Endothelial cell of hepatic sinusoid (primary cell): ENCODE results near the gene SLC12A6.

ENCODE experiments used
- in situ Hi-C: cut with HindIII; loops from 2 replicates; pipeline ENCODE4 v1.10.0; 2017; ENCODE audit warnings: low sequenced_read_pairs

SLC12A6 gene

DNA sequence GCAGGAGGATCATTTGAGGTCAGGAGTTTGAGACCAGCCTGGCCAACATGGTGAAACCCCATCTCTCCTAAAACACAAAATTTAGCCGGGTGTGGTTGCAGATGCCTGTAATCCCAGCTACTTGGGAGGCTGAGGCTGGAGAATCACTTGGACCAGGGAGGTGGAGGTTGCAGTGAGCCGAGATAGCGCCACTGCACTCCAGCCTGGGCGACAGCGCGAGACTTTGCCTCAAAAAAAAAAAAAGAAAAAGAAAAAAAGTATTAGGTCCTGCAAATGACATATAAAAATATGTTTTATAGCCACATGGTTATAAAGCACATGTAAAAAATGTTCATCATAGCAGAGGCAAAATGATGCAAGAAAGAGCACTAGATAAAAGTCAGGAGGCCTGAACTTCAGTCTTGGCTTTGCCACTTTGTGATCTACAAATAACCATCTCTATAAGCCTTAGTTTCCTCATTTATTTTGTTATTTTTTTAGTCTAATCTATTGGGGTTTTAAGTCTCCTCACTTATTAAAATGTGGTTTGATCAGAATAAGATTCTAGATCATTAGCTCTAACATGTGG is 4.9 kb downstream of the SLC12A6 start:
- in situ Hi-C loops = no loop called here

DNA sequence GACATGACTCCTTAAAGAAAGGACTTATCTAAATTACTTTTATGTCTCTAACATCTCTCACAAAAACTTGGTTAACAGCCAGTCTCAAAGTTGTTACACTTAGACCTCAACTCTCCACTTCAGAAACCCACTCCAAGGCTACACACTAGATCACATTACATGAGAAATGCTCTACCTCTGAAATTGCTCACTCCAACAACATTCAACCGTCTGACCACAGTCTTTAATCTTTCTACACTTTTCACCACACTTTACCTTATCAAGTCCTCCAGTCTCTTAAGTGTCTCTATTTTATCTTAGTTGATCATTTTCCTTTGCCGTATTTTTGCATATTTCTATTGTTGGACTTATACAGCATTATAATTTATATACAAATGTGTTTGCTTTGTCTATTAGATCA is 5.8 kb downstream of the SLC12A6 start:
- in situ Hi-C loops = no loop called here

DNA sequence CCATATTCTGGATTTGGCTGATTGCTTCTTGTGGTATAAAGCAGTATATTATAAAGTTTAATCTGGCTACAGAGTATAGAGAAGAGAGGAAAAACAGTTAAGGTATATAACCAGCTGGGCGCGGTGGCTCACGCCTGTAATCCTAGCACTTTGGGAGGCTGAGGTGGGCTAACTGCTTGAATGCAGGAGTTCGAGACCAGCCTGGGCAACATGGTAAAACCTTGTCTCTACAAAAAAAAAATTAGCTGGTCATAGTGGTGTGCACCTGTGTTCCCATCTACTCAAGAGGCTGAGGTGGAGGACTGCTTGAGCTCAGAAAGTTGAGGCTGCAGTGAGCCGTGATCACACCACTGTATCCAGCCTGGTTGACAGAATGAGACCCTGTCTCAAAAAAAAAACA is 7.3 kb downstream of the SLC12A6 start:
- in situ Hi-C loops = no loop called here

DNA sequence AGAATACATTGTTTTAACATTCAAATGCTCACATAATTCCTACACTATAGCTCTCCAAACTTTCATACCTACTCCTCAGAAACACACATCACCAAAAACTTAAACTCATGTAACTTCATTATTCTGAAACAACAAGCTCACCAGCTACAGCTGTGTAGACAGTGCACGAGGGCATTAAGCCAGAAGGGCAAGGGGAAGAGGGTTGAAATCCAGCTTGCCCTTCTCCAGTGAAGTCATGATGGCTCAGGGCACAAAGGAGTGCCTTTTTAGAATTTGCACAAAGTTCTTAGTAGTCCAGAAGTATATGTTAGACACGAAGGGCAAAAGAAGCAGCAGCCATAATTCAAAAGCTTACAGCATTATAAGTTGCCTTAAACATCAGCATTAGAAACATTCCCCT is 8.6 kb downstream of the SLC12A6 start:
- in situ Hi-C loops = no loop called here

DNA sequence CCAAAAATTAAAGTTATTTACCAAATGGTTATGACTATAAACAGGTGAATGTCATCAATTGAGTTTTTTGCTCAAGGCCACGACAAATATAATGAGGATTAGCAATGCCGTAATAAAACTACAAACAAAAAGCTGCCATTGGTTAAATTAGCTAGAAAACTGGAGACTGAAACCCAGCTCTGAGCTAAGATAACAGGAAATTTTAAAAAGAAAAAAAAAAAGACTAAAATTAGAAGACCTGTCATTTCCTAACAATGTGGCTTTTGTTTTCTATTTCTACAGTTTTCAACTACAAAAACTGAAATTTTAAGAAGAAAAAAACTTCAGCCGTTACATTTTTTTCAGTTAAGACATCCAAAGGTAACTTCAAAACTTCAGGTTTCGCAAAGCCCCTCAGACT is 9.7 kb downstream of the SLC12A6 start:
- in situ Hi-C loops = no loop called here

DNA sequence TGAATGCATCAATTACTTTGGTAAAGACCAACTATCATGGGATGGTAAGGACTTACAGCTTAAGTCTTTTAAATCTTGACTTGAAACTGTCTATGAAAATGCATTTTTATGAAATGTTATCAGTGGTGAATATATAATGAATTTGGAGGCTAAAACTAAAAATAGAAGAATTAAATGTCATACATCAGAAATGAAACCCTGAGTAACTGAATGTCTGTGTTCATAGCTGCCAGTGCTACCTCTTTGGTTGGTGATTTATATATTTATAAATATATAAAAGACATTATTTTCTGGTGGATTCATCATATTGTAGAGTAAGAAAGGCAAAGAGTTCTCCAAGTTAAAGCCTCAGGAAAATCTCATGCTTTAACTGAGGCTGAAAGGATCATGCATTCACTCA is 12.2 kb downstream of the SLC12A6 start:
- in situ Hi-C loops = no loop called here

DNA sequence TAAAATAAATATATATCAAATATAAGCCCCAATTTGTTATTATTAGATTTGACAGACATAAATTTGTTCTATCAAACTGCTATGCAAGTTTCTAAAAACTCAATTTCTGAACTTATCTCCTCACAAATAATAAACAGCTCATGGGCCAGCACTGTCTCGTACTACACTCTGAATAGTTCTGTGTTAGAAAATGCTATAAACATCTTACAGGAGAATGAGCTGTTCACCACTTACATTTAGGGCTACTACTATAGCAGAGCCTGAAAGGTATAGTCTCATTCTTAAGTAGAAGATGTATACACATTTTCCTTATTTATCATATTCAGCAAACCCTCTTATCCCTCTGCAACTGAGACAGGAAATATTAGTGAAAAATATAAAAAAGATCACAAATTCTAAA is 12.6 kb downstream of the SLC12A6 start:
- in situ Hi-C loops = no loop called here

DNA sequence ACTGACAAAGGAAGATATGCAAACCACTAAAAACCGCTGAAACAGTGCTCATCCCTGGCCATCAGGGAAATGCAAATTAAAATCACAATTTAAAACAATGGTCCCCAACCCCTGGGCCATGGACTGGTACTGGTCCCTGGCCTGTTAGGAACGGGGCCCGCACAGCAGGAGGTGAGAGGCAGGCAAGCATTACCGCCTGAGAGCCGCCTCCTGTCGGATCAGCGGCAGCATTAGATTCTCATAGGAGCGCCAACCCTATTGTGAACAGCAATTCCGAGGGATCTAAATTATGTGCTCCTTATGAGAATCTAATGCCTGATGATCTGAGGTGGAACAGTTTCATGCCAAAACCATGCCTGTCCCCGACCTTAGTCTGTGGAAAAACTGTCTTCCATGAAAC is 14.4 kb downstream of the SLC12A6 start:
- in situ Hi-C loops = no loop called here

DNA sequence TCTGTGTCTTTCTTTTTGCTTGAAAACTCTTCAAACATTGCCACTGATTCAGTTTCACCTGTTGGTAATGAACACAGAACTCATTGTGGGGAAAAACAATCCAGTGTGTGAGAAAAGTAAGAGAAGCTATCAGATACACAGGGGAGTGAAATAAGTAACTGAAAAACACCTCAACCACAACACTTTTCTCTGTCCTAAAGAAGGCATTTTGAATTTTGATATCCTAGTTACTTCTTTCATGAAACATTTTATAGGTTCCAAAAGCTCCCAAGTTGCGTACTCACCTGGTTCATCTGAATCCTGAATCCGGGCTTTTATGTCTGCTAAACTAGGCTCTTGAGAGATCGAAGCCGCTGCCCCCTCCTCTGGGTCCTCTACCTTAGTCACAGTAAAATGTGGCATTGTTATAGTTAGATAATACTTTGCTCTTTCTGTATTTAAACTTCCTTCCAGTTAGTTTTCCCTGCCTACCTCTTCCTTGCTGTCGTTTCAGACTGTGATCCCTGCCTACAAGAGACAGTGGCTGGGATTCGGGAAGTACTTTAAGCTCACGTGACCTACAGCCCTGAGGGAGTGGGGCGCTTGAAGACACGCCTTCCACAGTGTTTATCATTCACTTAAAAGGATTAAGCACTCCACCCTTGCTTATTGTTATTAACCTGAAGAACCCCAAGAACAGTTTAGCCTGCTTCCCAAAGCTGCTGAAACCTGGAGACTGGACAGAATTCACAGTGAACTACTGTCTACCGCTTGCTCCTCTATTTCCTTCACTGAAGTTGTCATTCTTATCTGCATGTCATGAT is 19.1 kb downstream of the SLC12A6 start:
- in situ Hi-C loops = no loop called here

DNA sequence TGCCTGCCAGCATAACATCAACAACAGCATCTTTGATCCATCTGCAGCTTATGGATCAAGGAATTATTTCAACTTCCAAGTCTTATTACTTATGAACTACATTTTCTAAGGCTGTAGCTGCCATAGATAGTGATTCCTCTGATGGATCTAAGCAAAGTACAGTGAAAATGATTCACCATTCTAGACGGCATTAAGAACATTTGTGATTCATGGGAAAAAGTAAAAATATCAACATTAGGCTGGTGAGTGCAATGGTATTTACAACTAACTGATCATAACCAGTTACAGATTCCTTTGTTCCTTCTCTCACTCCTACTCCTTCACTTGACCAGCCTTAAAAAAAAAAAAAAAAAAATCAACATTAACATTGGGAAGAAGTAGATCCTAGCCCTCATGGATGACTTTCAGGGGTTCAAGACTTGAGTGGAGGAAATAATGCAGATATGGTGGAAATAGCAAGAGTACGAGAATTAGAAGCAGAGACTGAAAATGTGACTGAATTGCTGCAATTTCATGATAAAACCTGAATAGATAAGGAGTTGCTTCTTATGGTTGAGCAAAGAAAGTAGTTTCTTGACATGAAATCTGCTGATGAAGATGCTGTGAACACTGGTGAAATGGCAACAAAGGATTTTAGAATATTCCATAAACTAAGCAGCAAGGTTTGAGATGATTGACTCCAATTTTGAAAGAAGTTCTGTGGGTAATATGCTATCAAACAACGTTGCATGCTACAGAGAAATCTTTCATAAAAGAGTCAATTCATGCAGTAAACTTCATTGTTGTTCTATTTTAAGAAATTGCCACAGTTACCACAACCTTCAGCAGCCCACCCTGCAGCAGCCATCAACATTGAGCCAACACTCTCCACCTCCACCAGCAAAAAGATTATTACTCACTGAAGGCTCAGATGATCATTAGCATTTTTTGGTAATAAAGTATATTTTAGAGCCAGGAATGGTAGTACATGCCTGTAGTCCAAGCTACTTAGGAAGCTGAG is 22.8 kb downstream of the SLC12A6 start:
- in situ Hi-C loops = loop anchor here (5.0 kb wide), 1 partner anchor 92 kb away; no protein-coding TSS in a partner anchor

DNA sequence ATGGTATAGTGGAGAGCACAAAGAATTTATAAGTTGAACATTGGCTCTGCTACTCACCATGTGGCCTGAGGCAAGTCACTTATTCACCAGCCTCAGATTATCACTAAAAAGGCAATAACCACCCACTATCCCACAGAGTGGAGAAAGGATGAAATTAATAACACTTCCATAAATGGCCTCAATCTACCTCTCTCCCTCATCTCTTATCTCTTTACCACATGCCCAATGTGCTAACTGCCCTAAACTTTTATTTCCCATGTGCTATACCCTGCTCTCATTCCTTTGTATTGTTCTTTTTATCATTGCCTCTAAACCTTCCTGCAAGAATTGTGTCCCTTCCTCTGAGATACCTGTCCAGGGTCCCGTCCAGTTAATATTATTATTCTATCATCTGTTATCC is 26.0 kb downstream of the SLC12A6 start:
- in situ Hi-C loops = loop anchor here (5.0 kb wide), 1 partner anchor 89 kb away; no protein-coding TSS in a partner anchor

DNA sequence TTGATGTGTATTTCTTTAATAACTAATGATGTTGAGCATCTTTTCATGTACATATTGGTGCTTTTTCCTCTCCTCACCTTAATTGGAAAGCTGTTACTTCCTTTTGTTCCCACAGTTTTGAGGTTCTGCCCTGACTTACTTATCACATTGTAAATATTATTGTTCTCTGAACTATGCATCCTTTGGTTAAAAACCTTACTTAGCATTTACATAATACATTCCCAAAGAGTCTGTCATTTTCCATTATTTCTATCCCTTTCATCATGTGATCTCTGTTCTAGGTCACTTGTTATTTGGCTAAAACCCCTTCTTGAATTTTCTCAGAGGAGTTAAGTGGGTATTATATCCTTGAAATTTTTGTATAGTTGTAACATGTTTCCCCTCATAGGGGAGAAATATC is 33.0 kb downstream of the SLC12A6 start:
- in situ Hi-C loops = no loop called here

DNA sequence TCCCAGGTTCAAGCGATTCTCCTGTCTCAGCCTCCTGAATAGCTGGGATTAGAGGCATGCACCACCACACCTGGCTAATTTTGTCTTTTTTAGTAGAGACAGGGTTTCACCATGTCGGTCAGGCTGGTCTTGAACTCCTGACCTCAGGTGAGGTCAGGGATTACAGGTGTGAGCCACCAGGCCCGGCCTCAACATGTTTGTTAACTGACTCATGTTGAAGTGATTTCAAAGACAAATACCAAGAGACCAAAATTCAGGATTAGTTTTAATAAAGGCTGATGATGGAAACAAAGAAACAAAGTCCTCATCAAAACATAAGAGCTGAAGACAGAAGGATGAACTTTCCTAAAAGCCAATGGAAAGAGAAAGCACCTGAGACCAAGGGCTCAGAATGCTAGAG is 36.5 kb downstream of the SLC12A6 start:
- in situ Hi-C loops = no loop called here

DNA sequence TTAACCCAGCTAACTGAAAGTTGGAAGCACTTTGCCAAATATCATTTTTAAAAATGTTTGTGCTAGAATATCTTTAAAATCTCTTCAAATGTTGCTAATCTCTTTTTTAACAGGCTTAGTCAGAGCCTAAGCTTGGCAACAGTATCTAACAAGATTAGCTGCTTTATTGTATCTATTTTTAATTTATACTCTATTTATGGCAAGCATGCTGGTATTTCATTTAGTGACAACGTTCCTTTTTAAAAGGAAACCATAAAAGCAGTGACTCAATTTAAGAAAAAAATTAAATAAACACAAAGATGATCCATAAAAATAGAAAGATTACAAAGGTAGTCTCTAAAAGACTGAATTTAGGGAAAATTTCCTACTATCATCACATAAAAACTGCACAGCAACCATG is 40.5 kb downstream of the SLC12A6 start:
- in situ Hi-C loops = loop anchor here (5.0 kb wide), 1 partner anchor 50 kb away; no protein-coding TSS in a partner anchor

DNA sequence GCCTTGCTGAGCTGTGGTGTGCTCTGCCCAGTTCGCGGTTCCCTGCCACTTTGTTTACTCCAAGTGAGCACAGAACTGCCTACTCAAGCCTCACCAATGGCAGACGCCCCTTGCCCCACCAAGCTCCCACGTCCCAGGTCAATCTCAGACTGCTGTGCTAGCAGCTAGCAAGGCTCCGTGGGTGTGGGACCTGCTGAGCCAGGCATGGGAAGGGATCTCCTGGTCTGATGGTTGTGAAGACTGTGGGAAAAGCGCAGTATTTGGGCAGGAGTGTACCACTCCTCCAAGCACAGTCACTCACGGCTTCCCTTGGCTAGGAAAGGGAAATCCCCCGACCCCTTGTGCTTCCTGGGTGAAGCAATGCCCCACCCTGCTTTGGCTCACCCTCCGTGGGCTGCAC is 45.0 kb downstream of the SLC12A6 start:
- in situ Hi-C loops = no loop called here

DNA sequence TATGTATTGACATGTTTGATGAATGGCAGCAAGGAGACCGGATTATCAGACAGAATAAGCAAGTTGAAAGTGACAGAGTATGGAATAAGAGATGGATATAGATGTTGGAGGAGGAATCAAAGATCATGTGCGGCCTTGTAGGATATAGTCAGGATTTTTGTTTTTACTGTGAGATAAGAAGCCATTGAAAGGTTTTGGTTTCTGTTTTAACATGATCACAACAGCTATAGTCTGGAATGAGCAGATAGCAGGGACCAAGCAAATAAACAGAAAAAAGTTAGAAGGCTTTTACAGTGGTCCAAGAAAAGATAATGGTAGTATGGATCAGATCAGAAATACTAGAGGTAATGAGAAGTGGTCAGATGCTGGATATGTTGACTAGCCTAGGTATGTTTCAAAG is 52.6 kb downstream of the SLC12A6 start:
- in situ Hi-C loops = no loop called here

DNA sequence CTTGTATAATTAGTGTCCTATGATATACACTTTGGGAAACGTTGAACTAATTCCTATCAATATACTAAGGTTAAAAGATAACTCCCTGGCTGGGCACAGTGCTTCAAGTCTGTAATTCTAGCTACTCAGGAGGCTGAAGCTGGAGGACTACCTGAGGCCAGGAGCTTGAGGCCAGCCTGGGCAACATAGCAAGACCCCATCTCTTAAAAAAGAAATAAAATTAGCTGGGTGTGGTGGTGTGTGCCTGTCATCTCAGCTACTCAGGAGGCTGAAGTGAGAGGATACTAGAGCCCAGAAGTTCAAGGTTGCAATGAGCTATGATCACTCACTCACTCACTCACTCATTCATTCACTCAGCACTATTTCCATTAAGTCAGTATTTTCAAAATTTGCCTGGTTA is 55.2 kb downstream of the SLC12A6 start:
- in situ Hi-C loops = no loop called here

DNA sequence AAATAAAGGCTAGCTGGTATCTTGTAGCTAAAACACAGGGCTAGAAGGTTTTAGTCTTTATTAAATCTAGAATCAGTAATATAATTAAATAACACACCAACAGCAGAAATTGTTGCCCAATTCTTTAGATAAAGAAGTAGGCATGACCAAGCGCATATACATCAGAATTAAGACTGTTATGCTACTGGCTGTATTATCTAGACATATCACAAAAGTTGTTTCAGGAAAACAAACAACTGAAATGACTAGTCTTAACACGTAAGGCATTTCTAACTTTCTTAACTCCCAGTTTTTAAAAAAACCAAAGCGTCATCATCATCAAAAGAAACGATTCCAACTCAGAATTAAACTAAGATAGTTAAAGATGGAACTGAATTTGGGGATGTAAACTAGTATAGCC is 57.4 kb downstream of the SLC12A6 start:
- in situ Hi-C loops = no loop called here

DNA sequence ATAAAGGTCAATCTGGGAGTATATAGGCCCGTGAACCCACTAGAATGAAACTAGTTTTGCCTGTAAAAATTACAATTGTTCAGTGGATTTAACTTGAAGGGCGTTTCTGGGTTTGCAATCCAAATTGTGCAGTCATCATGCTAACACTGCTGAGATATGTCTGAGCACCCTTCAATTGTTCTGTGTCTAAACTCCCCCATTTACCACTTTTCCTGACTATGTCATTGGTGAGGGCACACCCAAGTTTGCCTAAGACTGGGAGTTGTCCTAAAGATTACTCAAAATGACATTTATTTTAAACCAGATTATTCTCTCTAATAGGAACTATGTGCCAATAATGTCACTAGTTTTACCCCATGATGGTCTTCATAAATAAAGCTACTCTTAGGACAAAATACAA is 58.2 kb downstream of the SLC12A6 start:
- in situ Hi-C loops = no loop called here

DNA sequence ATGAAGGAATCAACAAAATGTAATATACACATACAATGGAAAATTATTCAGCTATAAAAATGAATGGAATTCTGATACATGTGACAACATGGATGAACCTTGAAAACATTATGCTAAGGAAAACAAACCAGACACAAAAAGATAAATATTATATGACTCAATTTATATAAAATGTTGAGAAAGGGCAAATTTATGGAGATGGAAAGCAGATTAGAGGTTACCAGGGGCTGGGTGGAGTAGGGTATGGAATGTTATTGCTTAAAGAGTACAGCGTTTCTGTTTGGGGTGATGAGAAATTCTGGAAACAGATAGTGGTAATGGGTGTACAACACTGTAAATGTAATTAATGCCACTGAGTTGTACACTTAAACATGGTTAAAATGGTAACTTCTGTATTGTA is 61.9 kb downstream of the SLC12A6 start:
- in situ Hi-C loops = no loop called here

DNA sequence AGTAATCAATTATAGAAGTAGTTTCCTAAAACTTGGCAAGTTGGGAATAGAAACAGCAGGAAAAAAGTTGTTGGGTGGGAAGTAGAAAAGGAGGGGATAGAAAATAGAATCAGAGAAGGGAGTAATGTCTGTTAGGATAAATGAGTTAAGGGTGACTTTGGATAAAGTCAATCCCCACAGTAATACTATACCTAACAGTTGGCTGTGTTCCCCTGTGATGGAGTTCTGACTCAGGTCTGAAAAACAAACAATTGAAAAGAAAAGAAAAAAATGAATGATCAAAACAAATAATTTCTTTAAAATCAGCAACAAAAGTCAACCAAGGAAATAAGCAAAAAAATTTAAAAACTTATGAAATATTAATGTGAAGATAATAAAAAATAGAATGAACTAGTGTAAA is 62.4 kb downstream of the SLC12A6 start:
- in situ Hi-C loops = no loop called here
